Endodermal cell (in vitro differentiated cells): ENCODE data around the gene TMEM150A. TPM values are rescaled to one million over a fixed set of nuclear protein-coding genes. Genes with fewer than 3 reads are reported as not detected.

Experiments
- DNase-seq: peaks from one replicate; pipeline ENCODE4 v3.0.0-alpha.2; 2017
- H3K27ac ChIP-seq: 2 replicates; pipeline ENCODE4 v1.5.1; 2013; ENCODE audit warnings: mild to moderate bottlenecking, low read depth, low read length, moderate library complexity
- H3K27me3 ChIP-seq: 2 replicates; pipeline ENCODE4 v1.6.1; 2013; ENCODE audit warnings: mild to moderate bottlenecking, low read length, moderate library complexity; ENCODE audit not compliant: insufficient read depth, control insufficient read depth, poor library complexity, severe bottlenecking
- H3K36me3 ChIP-seq: 2 replicates; pipeline ENCODE4 v1.7.0; 2013; ENCODE audit warnings: mild to moderate bottlenecking, low read length, moderate library complexity; ENCODE audit not compliant: control insufficient read depth, insufficient read depth
- H3K4me1 ChIP-seq: one replicate; pipeline ENCODE4 v1.7.0; 2013; ENCODE audit warnings: low read length; ENCODE audit not compliant: control insufficient read depth, insufficient read depth
- H3K4me3 ChIP-seq: 2 replicates; pipeline ENCODE4 v1.5.1; 2013; ENCODE audit warnings: mild to moderate bottlenecking, low read length, moderate library complexity
- H3K9ac ChIP-seq: 2 replicates; pipeline ENCODE4 v1.6.1; 2013; ENCODE audit warnings: mild to moderate bottlenecking, low read length, moderate library complexity; ENCODE audit not compliant: poor library complexity, severe bottlenecking; ENCODE audit errors: extremely low read depth
- H3K9me3 ChIP-seq: 2 replicates; pipeline ENCODE4 v1.6.1; 2013; ENCODE audit warnings: mild to moderate bottlenecking, low read length, moderate library complexity; ENCODE audit not compliant: control insufficient read depth
- H3K27ac Mint-ChIP-seq: 2 replicates; pipeline ENCODE4 v1.8.0; 2020; ENCODE audit warnings: mixed read lengths
- H3K27me3 Mint-ChIP-seq: 2 replicates; pipeline ENCODE4 v1.8.0; 2021; ENCODE audit warnings: mild to moderate bottlenecking, mixed read lengths; ENCODE audit not compliant: insufficient read depth
- H3K36me3 Mint-ChIP-seq: 2 replicates; pipeline ENCODE4 v1.8.0; 2020; ENCODE audit warnings: low read depth, mixed read lengths
- H3K4me1 Mint-ChIP-seq: 2 replicates; pipeline ENCODE4 v1.8.0; 2020; ENCODE audit warnings: mixed read lengths
- H3K4me3 Mint-ChIP-seq: 2 replicates; pipeline ENCODE4 v1.8.0; 2020; ENCODE audit warnings: mild to moderate bottlenecking, moderate library complexity, mixed read lengths
- H3K9me3 Mint-ChIP-seq: 2 replicates; pipeline ENCODE4 v1.8.0; 2020; ENCODE audit warnings: mild to moderate bottlenecking, mixed read lengths
- CTCF ChIP-seq: fragments of 200-600 bp; sonication (generic); conservative IDR thresholded peaks from 2 replicates; pipeline ENCODE4 v1.5.0; 2021; ENCODE audit warnings: antibody characterized with exemption, mild to moderate bottlenecking
- WGBS, 2 experiments: methylation state at CpG; one replicate each; pipeline versions ENCODE4 v1.1.5 to v1.1.7; 2013; ENCODE audit warnings: missing lambda C conversion rate in 2 of 2, mixed read lengths in 1 of 2; ENCODE audit not compliant: insufficient coverage in 1 of 2, insufficient read length in 1 of 2; 5-methylcytosine and 5-hydroxymethylcytosine counted together
- total RNA-seq, 2 donors: library from RNA; stranded (reverse); fragmentation: NEBNext Ultra II Directional in 1 of 2; extraction: Animal tissue kit (Norgen Biotek cat#: 25700) in 1 of 2; gene quantifications; 2 replicates in 1 of 2; 3 replicates in 1 of 2; pipeline ENCODE4 v1.2.1, GENCODE V29; 2021

TMEM150A gene
- total RNA-seq, 2 donors from 2014 or later = 23.8 to 32.2 TPM

GRCh38 chr2:85650456-85650855 lies 48.0 kb upstream of the TMEM150A start:
- Mint-ChIP-seq H3K27me3 (no peaks in the 10 kb centered on the region), H3K9me3 (no peaks in the 10 kb centered on the region)
- 91 to 93% methylated on average over 3 to 4 of the region's 4 CpGs for WGBS, 2 experiments

DNA sequence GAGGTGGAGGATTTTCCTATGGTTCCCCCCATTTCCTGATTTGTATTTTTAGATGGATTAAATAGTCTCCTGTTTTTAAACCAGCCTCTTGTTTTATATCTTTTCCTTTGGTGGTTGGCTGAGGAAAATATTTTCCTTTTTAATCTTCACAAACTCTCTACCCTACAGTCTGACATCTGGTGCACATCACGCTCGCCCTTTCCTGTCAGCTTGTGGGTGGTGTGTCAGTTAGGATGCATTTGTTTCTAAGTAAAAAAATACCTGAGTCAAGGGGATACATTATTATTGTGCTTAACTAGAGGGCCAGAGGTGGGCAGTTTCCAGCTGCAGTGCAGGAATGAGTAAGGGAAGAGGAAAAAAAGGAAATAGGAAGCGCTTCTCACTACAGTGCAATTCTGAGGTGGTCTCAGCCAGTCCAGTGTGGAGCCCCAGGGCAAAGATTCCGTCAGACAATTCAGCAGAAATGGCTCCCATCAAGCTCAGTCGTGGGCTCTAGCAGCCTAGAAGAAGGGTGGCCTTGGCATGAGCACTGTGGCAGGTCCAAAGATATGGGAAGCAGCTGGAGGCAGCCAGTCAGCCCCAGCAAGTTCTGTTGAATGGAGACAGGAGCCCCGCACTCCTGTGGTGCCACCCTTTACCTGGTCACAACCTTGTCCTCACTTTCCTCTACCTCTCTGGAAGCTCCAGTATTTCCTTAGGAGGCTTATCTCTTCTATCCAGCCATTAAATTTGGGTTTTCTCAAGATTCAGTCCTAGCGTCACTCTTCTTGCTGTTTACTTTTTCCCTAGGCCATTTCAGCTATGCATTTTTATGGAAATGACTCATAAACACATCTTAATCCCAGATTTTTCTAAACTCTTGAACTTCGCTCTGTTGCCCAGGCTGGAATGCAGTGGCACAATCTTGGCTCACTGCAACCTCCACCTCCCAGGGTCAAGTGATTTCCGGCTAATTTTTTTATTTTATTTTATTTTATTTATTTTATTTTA lies 47.0 kb upstream of the TMEM150A start:
- DNase-seq = no peak
- H3K36me3 ChIP-seq = peaks cover 91% of the 10 kb centered on the region
- no peaks in the 10 kb centered on the region for H3K9me3 Mint-ChIP-seq
- peaks cover 4% of the 10 kb centered on the region for H3K4me1 Mint-ChIP-seq
- H3K27me3 ChIP-seq = no peaks in the 10 kb centered on the region
- no peaks in the 10 kb centered on the region for H3K9me3 ChIP-seq
- H3K27ac ChIP-seq = no peak overlapping the region
- no peak for TF ChIP-seq CTCF
- no peak overlapping the region for H3K27ac Mint-ChIP-seq
- 92 to 94% methylated on average over 6 to 8 of the region's 9 CpGs for WGBS, 2 experiments
- H3K4me3 ChIP-seq = no peak overlapping the region
- peaks cover 65% of the 10 kb centered on the region for H3K36me3 Mint-ChIP-seq
- H3K4me3 Mint-ChIP-seq = no peak overlapping the region
- no peak overlapping the region for H3K9ac ChIP-seq
- no peaks in the 10 kb centered on the region for H3K27me3 Mint-ChIP-seq
- no peaks in the 10 kb centered on the region for H3K4me1 ChIP-seq

More at GRCh38 chr2:85650456-85650855, 48.0 kb upstream of the TMEM150A start:
- peaks cover 60% of the 10 kb centered on the region for H3K36me3 Mint-ChIP-seq
- H3K4me1 ChIP-seq = no peaks in the 10 kb centered on the region
- H3K36me3 ChIP-seq = peaks cover 81% of the 10 kb centered on the region
- H3K9me3 ChIP-seq = no peaks in the 10 kb centered on the region
- H3K27me3 ChIP-seq = no peaks in the 10 kb centered on the region
- H3K4me3 Mint-ChIP-seq = no peak overlapping the region
- no peak overlapping the region for H3K27ac Mint-ChIP-seq
- H3K9ac ChIP-seq = no peak overlapping the region
- H3K27ac ChIP-seq = no peak overlapping the region
- no peak overlapping the region for H3K4me3 ChIP-seq
- DNase-seq = no peak
- TF ChIP-seq CTCF = no peak
- H3K4me1 Mint-ChIP-seq = peaks cover 4% of the 10 kb centered on the region

DNA sequence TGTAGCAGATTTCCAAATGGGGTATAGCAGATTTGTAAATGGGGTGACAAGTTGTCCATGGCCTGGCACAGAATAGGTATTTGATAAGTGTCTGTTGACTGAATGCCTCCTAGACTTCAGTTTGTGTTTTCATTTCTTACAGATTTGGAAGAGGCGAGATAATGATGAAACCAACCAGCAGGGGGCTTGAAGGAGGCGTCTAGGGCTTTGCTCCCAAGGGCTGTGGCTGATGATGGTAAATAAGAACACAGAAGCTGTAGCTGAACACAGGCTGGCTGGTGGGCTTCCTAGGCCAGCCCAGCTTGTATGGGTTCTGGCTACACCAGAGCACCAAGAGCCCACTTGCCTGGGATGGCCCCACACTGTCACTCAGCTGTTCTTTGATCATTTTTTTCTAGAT lies 46.1 kb upstream of the TMEM150A start:
- peaks cover 71% of the 10 kb centered on the region for H3K36me3 Mint-ChIP-seq
- no peaks in the 10 kb centered on the region for H3K9me3 Mint-ChIP-seq
- no peak overlapping the region for H3K4me3 Mint-ChIP-seq
- peaks cover 4% of the 10 kb centered on the region for H3K4me1 Mint-ChIP-seq
- peak; percentile 69 for TF ChIP-seq CTCF
- 77% methylated on average over 2 of the region's 2 CpGs; no CpG with 5 or more reads in 1 of the 2 experiments for WGBS, 2 experiments
- Histone ChIP-seq H3K9ac (no peak overlapping the region), H3K4me3 (no peak overlapping the region), H3K27me3 (no peaks in the 10 kb centered on the region), H3K27ac (no peak overlapping the region), H3K9me3 (no peaks in the 10 kb centered on the region), H3K4me1 (no peaks in the 10 kb centered on the region), H3K36me3 (peaks cover 91% of the 10 kb centered on the region)
- no peaks in the 10 kb centered on the region for H3K27me3 Mint-ChIP-seq
- peak; percentile 66 for DNase-seq
- no peak overlapping the region for H3K27ac Mint-ChIP-seq
